Measurements from ENCODE around the gene TNFRSF14. TPM values are rescaled to one million over a fixed set of nuclear protein-coding genes. Genes with fewer than 3 reads are reported as not detected.

TNFRSF14 gene
- total RNA-seq, 1 experiment from 2014 or later, result 0.57 TPM

GRCh38 chr1:2589431-2590232, 33.5 kb downstream of the TNFRSF14 start:
- no peaks in the 10 kb centered on the region for H3K4me1 ChIP-seq (ENCODE audit: insufficient read depth, low read length)
- no peak overlapping the region for H2BK15ac ChIP-seq (ENCODE audit: low read depth, low read length)
- no peak overlapping the region for H3K56ac ChIP-seq (ENCODE audit: insufficient read length, low read depth, low read length)
- no peak overlapping the region for H2AFZ ChIP-seq (ENCODE audit: low read length)
- no peak overlapping the region for H3K4me2 ChIP-seq (ENCODE audit: insufficient read depth, insufficient read length, low read length)
- H3K9ac ChIP-seq (ENCODE audit: extremely low read depth, insufficient read length, low read length), result no peak overlapping the region
- no peak overlapping the region for H2AK5ac ChIP-seq (ENCODE audit: insufficient read length, low read length)
- Mint-ChIP-seq H3K4me3 (no peak overlapping the region), H3K27me3 (ENCODE audit: low read depth) (peaks cover 2% of the 10 kb centered on the region; the same call in 1 of the 2 replicates), H3K9me3 (peaks cover 4 to 11% of the 10 kb centered on the region in 2 experiments; a peak in 3 of 5 replicates), H3K36me3 (ENCODE audit: insufficient read depth in 1 of 3, low read depth in 3 of 3) (peaks cover 8 to 24% (median 13%) of the 10 kb centered on the region in 3 experiments), H3K27ac (no peak overlapping the region), H3K4me1 (peaks cover 7 to 11% of the 10 kb centered on the region in 2 experiments)
- no peaks in the 10 kb centered on the region for H3K9me3 ChIP-seq (ENCODE audit: control insufficient read depth, low read depth, low read length)
- H3K14ac ChIP-seq (ENCODE audit: insufficient read depth, low read length), result no peak overlapping the region
- H3K79me1 ChIP-seq (ENCODE audit: insufficient read depth, low read depth, low read length, poor library complexity, severe bottlenecking), result no peaks in the 10 kb centered on the region
- H3K79me2 ChIP-seq (ENCODE audit: insufficient read depth, low read length), result no peaks in the 10 kb centered on the region
- no peak overlapping the region for H3K4ac ChIP-seq (ENCODE audit: low read depth, low read length)
- H2BK120ac ChIP-seq (ENCODE audit: low read depth, low read length, poor library complexity, severe bottlenecking), result no peak overlapping the region
- H2BK5ac ChIP-seq (ENCODE audit: insufficient read length, low read length), result no peak overlapping the region
- WGBS (ENCODE audit: extremely low coverage, insufficient read length, low lambda C conversion rate), result no CpG with 5 or more reads among the region's 25 CpGs
- no peak overlapping the region for H4K8ac ChIP-seq (replicated peaks; ENCODE audit: insufficient read length, low read depth, low read length)
- no peak overlapping the region for H2BK12ac ChIP-seq (ENCODE audit: insufficient read length, low read depth, low read length)
- H3K23me2 ChIP-seq (ENCODE audit: insufficient read length, low read depth, low read length, poor library complexity, severe bottlenecking), result peaks cover 10% of the 10 kb centered on the region
- DNase-seq, result no peak
- TF ChIP-seq, protein P1, sequence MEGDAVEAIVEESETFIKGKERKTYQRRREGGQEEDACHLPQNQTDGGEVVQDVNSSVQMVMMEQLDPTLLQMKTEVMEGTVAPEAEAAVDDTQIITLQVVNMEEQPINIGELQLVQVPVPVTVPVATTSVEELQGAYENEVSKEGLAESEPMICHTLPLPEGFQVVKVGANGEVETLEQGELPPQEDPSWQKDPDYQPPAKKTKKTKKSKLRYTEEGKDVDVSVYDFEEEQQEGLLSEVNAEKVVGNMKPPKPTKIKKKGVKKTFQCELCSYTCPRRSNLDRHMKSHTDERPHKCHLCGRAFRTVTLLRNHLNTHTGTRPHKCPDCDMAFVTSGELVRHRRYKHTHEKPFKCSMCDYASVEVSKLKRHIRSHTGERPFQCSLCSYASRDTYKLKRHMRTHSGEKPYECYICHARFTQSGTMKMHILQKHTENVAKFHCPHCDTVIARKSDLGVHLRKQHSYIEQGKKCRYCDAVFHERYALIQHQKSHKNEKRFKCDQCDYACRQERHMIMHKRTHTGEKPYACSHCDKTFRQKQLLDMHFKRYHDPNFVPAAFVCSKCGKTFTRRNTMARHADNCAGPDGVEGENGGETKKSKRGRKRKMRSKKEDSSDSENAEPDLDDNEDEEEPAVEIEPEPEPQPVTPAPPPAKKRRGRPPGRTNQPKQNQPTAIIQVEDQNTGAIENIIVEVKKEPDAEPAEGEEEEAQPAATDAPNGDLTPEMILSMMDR (conservative IDR thresholded peaks at IDR 0.05), result no peak
- H4K20me1 ChIP-seq (ENCODE audit: control insufficient read depth, insufficient read depth, insufficient read length), result no peaks in the 10 kb centered on the region
- H4K5ac ChIP-seq (ENCODE audit: insufficient read length, low read depth, low read length), result no peak overlapping the region
- no peak overlapping the region for H2BK20ac ChIP-seq (ENCODE audit: low read depth, low read length, poor library complexity, severe bottlenecking)
- no peaks in the 10 kb centered on the region for H3K27me3 ChIP-seq (ENCODE audit: insufficient read depth, low read length)
- H3T11ph ChIP-seq (ENCODE audit: low read length), result no peak overlapping the region
- no peak overlapping the region for H3K27ac ChIP-seq (ENCODE audit: insufficient read length, low read depth, low read length)
- no peak overlapping the region for H4K91ac ChIP-seq (ENCODE audit: insufficient read length, low read depth, low read length)
- H3K18ac ChIP-seq (ENCODE audit: insufficient read length, low read depth, low read length), result no peak overlapping the region
- no peak overlapping the region for H3K23ac ChIP-seq (ENCODE audit: insufficient read length, low read depth, low read length)
